ENCODE results near the gene MRPL24. TPM values are rescaled to one million over a fixed set of nuclear protein-coding genes. Genes with fewer than 3 reads are reported as not detected.

The MRPL24 gene
- total RNA-seq, 2 experiments from 2014 or later = 84.2 to 93.6 TPM

DNA sequence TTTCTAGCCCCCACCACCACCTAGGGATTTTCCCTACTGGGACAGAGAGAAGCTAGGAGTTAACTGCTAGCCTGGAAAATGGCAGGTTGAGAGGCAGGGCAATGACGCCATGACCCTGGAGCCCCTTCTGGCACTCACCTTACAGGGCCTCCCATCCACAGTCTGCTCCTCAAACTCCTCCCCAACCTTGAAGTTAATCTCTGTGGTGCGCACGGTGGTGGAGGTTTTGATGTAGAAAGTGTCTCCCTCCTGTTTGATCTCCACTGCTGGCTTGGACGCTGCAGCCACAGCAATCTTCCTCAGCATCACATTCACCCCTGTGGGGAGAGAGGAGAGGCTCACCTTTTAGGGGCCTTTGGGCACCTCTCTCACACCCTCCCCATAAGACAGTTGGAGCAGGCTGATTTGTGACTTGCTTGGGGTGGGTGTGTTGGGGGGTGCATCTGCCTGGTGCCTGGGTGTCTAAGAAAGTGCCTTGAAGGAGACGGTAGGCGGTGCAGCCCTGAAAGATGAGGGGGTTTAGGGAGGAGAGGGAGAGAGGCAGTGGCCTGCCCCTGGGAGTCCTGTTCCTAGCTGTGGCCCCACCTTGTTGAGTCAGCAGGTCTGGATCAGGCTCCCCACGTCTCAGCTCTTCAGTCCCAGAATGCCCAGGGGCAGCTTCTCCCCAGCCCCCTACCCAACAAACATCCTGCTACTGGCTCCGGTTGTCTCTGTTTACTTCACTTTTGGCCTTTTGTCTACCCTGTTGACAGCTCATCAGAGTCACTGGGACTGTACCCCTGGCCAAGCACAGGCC is 40.0 kb downstream of the MRPL24 start:
- no peak overlapping the region for H3K27ac Mint-ChIP-seq
- no peak for DNase-seq
- intact Hi-C loops (cut with micrococcal nuclease) = no loop called here
- POLR2A ChIA-PET = interaction anchor here (2.1 kb wide), 1 partner anchor 11 kb away, joined by 8 read pairs; no protein-coding TSS in a partner anchor
- peak; percentile 25 for ATAC-seq
- H3K4me1 Mint-ChIP-seq (ENCODE audit: low read depth) = peaks cover 19% of the 10 kb centered on the region
- CTCF ChIA-PET = interaction anchor here (0.7 to 13.0 kb wide), 6 partner anchors 9 to 92 kb away, joined by 3 to 271 read pairs (median 6); partner anchors contain the start of genes ISG20L2, METTL25B and NES
- no peaks in the 10 kb centered on the region for H3K36me3 Mint-ChIP-seq (ENCODE audit: low read depth)
- no peak overlapping the region for H3K4me3 Mint-ChIP-seq
- TF ChIP-seq, protein P1, sequence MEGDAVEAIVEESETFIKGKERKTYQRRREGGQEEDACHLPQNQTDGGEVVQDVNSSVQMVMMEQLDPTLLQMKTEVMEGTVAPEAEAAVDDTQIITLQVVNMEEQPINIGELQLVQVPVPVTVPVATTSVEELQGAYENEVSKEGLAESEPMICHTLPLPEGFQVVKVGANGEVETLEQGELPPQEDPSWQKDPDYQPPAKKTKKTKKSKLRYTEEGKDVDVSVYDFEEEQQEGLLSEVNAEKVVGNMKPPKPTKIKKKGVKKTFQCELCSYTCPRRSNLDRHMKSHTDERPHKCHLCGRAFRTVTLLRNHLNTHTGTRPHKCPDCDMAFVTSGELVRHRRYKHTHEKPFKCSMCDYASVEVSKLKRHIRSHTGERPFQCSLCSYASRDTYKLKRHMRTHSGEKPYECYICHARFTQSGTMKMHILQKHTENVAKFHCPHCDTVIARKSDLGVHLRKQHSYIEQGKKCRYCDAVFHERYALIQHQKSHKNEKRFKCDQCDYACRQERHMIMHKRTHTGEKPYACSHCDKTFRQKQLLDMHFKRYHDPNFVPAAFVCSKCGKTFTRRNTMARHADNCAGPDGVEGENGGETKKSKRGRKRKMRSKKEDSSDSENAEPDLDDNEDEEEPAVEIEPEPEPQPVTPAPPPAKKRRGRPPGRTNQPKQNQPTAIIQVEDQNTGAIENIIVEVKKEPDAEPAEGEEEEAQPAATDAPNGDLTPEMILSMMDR (IDR thresholded peaks at IDR 0.05) = no peak
- no peaks in the 10 kb centered on the region for H3K9me3 Mint-ChIP-seq
- H3K27me3 Mint-ChIP-seq = peaks cover 31% of the 10 kb centered on the region

DNA sequence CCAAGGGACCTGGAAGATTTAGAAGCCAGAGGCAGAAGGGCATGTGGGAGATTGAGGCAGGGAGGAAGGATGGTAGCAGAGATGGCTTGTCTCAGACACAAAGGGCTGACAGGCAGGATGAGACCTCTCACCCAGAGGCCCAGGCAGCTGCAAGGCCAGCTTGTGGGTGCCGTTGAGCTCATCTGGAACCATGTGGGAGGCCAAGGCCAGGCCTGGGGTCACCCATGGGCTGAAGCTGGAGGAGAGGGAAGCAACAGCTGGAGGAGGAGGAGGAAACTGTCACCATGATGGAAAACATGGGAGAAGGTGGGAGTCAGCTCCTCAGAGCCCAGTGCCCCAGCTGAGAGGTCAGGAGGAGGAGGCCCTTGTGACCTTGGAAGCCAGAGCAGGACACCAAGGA is 41.9 kb downstream of the MRPL24 start:
- DNase-seq (no peak), ATAC-seq (no peak)
- ChIA-PET CTCF (interaction anchor here (1.0 to 13.0 kb wide), 3 partner anchors 7 to 72 kb away, joined by 4 to 271 read pairs (median 9); no protein-coding TSS in a partner anchor), POLR2A (interaction anchor here (0.9 kb wide), 1 partner anchor 21 kb away, joined by 3 read pairs; no protein-coding TSS in a partner anchor)
- intact Hi-C loops (cut with micrococcal nuclease) = no loop called here
- H3K9me3 Mint-ChIP-seq = no peaks in the 10 kb centered on the region
- H3K27me3 Mint-ChIP-seq = peaks cover 26% of the 10 kb centered on the region
- H3K4me1 Mint-ChIP-seq (ENCODE audit: low read depth) = peaks cover 5% of the 10 kb centered on the region
- H3K27ac Mint-ChIP-seq = no peak overlapping the region
- no peaks in the 10 kb centered on the region for H3K36me3 Mint-ChIP-seq (ENCODE audit: low read depth)
- TF ChIP-seq, protein P1 (IDR thresholded peaks at IDR 0.05) = no peak
- H3K4me3 Mint-ChIP-seq = no peak overlapping the region

DNA sequence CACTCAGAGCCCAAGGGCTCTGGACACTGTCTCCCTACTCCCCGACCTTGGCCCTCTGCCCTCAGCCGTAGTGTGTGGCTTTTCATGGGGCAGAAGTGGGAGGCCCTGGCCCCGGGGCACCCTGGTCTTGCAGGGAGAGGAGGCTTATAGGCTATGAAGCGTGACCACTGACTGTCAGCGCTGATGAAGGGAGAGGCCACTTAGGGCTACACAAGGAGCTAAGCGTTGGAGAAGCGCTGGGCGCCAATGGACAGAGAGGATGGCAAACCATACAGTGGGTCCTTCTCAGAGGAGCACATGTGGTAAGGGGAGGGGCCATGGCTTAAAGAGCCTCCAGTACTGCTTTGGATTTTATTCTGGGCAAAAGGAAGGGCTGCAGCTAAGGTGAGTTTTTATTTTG is 43.4 kb downstream of the MRPL24 start:
- Mint-ChIP-seq H3K4me1 (ENCODE audit: low read depth) (peaks cover 13% of the 10 kb centered on the region), H3K27me3 (peaks cover 32% of the 10 kb centered on the region), H3K9me3 (no peaks in the 10 kb centered on the region), H3K4me3 (no peak overlapping the region), H3K36me3 (ENCODE audit: low read depth) (no peaks in the 10 kb centered on the region), H3K27ac (no peak overlapping the region)
- TF ChIP-seq, protein P1 (IDR thresholded peaks at IDR 0.05) = no peak
- DNase-seq (no peak), ATAC-seq (no peak)
- POLR2A ChIA-PET = interaction anchor here (0.9 kb wide), 1 partner anchor 24 kb away, joined by 5 read pairs; no protein-coding TSS in a partner anchor
- CTCF ChIA-PET = interaction anchor here (0.7 to 13.0 kb wide), 3 partner anchors 6 to 29 kb away, joined by 3 to 271 read pairs (median 5); no protein-coding TSS in a partner anchor
- intact Hi-C loops (cut with micrococcal nuclease) = no loop called here

DNA sequence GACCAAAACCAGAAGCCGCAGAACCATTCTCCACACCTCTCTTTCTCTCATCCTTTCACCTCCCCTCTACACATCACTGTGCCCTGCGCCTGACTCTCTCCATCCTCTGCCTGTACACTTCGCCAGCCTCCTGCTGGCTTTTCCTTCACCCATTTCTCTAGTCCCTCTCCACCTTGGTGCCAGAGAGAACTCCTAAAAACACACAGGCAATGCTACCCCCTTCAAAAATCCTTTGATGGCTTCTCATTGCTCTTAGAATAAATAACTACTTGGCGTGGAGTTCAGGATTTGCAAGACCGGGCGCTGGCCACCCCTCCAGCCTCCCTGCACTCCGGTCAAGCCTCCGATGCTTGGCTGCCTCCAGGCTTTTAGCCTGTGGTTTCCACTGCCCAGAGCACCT is 44.1 kb downstream of the MRPL24 start:
- no peak for DNase-seq
- POLR2A ChIA-PET = interaction anchor here (0.6 to 0.9 kb wide), 2 partner anchors 11 to 25 kb away, joined by 3 to 5 read pairs; no protein-coding TSS in a partner anchor
- H3K36me3 Mint-ChIP-seq (ENCODE audit: low read depth) = no peaks in the 10 kb centered on the region
- H3K9me3 Mint-ChIP-seq = no peaks in the 10 kb centered on the region
- H3K4me1 Mint-ChIP-seq (ENCODE audit: low read depth) = peaks cover 19% of the 10 kb centered on the region
- peaks cover 39% of the 10 kb centered on the region for H3K27me3 Mint-ChIP-seq
- no peak overlapping the region for H3K4me3 Mint-ChIP-seq
- intact Hi-C loops (cut with micrococcal nuclease) = no loop called here
- CTCF ChIA-PET = interaction anchor here (1.1 to 13.3 kb wide), 2 partner anchors 10 to 30 kb away, joined by 4 to 396 read pairs; partner anchors contain the start of genes ISG20L2 and METTL25B
- no peak overlapping the region for H3K27ac Mint-ChIP-seq
- ATAC-seq = no peak
- TF ChIP-seq, protein P1 (IDR thresholded peaks at IDR 0.05) = no peak

DNA sequence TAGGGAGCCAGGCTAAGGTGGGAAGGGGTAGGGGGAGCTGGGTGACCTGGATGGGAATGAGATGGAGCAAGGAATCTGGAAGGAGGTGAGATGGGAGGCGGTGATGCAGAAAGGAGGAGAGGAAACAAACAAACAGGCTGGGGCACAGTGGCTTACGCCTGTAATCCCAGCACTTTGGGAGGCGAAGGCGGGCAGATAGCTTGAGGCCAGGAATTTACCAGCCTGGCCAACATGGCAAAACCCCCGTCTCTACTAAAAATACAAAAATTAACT is 46.3 kb downstream of the MRPL24 start:
- ChIA-PET POLR2A (interaction anchor here (0.7 kb wide), 1 partner anchor 10 kb away, joined by 7 read pairs; no protein-coding TSS in a partner anchor), CTCF (interaction anchor here (0.8 to 13.3 kb wide), 5 partner anchors 9 to 70 kb away, joined by 3 to 396 read pairs (median 5); partner anchors contain the start of genes CRABP2, ISG20L2 and METTL25B)
- TF ChIP-seq, protein P1 (IDR thresholded peaks at IDR 0.05) = no peak
- Mint-ChIP-seq H3K27me3 (peaks cover 52% of the 10 kb centered on the region), H3K4me3 (no peak overlapping the region), H3K9me3 (no peaks in the 10 kb centered on the region), H3K4me1 (ENCODE audit: low read depth) (peaks cover 18% of the 10 kb centered on the region), H3K27ac (no peak overlapping the region), H3K36me3 (ENCODE audit: low read depth) (no peaks in the 10 kb centered on the region)
- DNase-seq (no peak), ATAC-seq (no peak)
- intact Hi-C loops (cut with micrococcal nuclease) = no loop called here

All from activated CD8-positive, alpha-beta T cell treated with anti-CD3 and anti-CD28 coated beads for 36 hours (primary cell).